Astrocyte (in vitro differentiated cells and primary cell): Measurements from ENCODE around the gene GDF7. TPM values are rescaled to one million over a fixed set of nuclear protein-coding genes. Genes with fewer than 3 reads are reported as not detected.

Experiments used
- DNase-seq: peaks from one replicate; pipeline ENCODE4 v3.0.0-alpha.2; 2010; ENCODE audit warnings: low read depth
- FAIRE-seq: peaks from 2 replicates; lab custom pipeline; 2011; peaks lifted over from hg19 to GRCh38; lab: Jason Lieb, UNC
- H2AFZ ChIP-seq: 2 replicates; pipeline ENCODE4 v1.6.0; 2012; ENCODE audit warnings: low read depth, low read length, inconsistent platforms
- H3K27ac ChIP-seq: 2 replicates; pipeline ENCODE4 v1.5.1; 2011; ENCODE audit warnings: low read depth, low read length, inconsistent platforms
- H3K27me3 ChIP-seq: 2 replicates; pipeline ENCODE4 v1.6.0; 2011; ENCODE audit warnings: low read length, inconsistent platforms; ENCODE audit not compliant: insufficient read depth
- H3K36me3 ChIP-seq: 2 replicates; pipeline ENCODE4 v1.5.1; 2011; ENCODE audit warnings: low read length, inconsistent platforms; ENCODE audit not compliant: insufficient read depth
- H3K4me1 ChIP-seq: 2 replicates; pipeline ENCODE4 v1.5.1; 2011; ENCODE audit warnings: low read length, inconsistent platforms; ENCODE audit not compliant: insufficient read depth
- H3K4me2 ChIP-seq: 2 replicates; pipeline ENCODE4 v1.6.0; 2012; ENCODE audit warnings: low read length, inconsistent platforms
- H3K4me3 ChIP-seq: 2 replicates; pipeline ENCODE4 v1.5.1; 2011; ENCODE audit warnings: low read depth, mild to moderate bottlenecking, low read length, inconsistent platforms; ENCODE audit not compliant: insufficient read depth
- H3K79me2 ChIP-seq: 2 replicates; pipeline ENCODE4 v1.6.0; 2012; ENCODE audit warnings: mild to moderate bottlenecking, low read length, inconsistent platforms; ENCODE audit not compliant: insufficient read depth
- H3K9ac ChIP-seq: 2 replicates; pipeline ENCODE4 v1.6.0; 2012; ENCODE audit warnings: mild to moderate bottlenecking, low read length, inconsistent platforms
- H3K9me3 ChIP-seq: 2 replicates; pipeline ENCODE4 v1.5.1; 2012; ENCODE audit warnings: low read depth, mild to moderate bottlenecking, low read length, inconsistent platforms; ENCODE audit not compliant: insufficient read depth
- H4K20me1 ChIP-seq: 2 replicates; pipeline ENCODE4 v1.6.0; 2012; ENCODE audit warnings: low read length, inconsistent platforms; ENCODE audit not compliant: insufficient read depth
- H3K27ac Mint-ChIP-seq: one replicate; pipeline ENCODE4 v1.8.0; 2021; ENCODE audit warnings: mild to moderate bottlenecking, mixed read lengths; ENCODE audit not compliant: unreplicated experiment
- H3K27me3 Mint-ChIP-seq: one replicate; pipeline ENCODE4 v1.8.0; 2021; ENCODE audit warnings: low read depth, mixed read lengths; ENCODE audit not compliant: unreplicated experiment
- H3K36me3 Mint-ChIP-seq: one replicate; pipeline ENCODE4 v1.8.0; 2021; ENCODE audit warnings: low read depth, mixed read lengths; ENCODE audit not compliant: unreplicated experiment
- H3K4me1 Mint-ChIP-seq: one replicate; pipeline ENCODE4 v1.8.0; 2021; ENCODE audit warnings: low read depth, mixed read lengths; ENCODE audit not compliant: unreplicated experiment
- H3K4me3 Mint-ChIP-seq: one replicate; pipeline ENCODE4 v1.8.0; 2021; ENCODE audit warnings: mild to moderate bottlenecking, moderate library complexity, mixed read lengths; ENCODE audit not compliant: unreplicated experiment
- H3K9me3 Mint-ChIP-seq: one replicate; pipeline ENCODE4 v1.8.0; 2021; ENCODE audit warnings: mild to moderate bottlenecking, mixed read lengths; ENCODE audit not compliant: unreplicated experiment
- CTCF ChIP-seq: IDR thresholded peaks from 2 replicates; pipeline ENCODE4 v1.5.1; 2011; ENCODE audit warnings: low read depth, mild to moderate bottlenecking, inconsistent platforms, low read length, moderate library complexity; ENCODE audit not compliant: insufficient read depth
- EZH2 ChIP-seq: IDR thresholded peaks from 2 replicates; pipeline ENCODE4 v1.6.1; 2012; ENCODE audit warnings: mild to moderate bottlenecking, low read length, inconsistent platforms; ENCODE audit not compliant: insufficient read depth
- total RNA-seq: library from RNA; stranded (reverse); gene quantifications from 2 replicates; pipeline ENCODE4 v1.2.1, GENCODE V29; 2021

The GDF7 gene
- total RNA-seq, 1 donor from 2014 or later: 1.9 TPM

- H3K36me3 ChIP-seq: no peaks in the 10 kb centered on the region
- H3K9me3 ChIP-seq: no peaks in the 10 kb centered on the region
- peaks cover 4% of the 10 kb centered on the region for H3K27me3 ChIP-seq
- H3K4me3 Mint-ChIP-seq: no peak overlapping the region
- H3K4me2 ChIP-seq: no peak overlapping the region
- no peaks in the 10 kb centered on the region for H4K20me1 ChIP-seq
- DNase-seq: no peak
- peaks cover 2% of the 10 kb centered on the region for H3K27me3 Mint-ChIP-seq
- H3K36me3 Mint-ChIP-seq: peaks cover 8% of the 10 kb centered on the region
- FAIRE-seq: no peak
- H3K27ac Mint-ChIP-seq: no peak overlapping the region
- no peaks in the 10 kb centered on the region for H3K9me3 Mint-ChIP-seq
- no peak overlapping the region for H3K27ac ChIP-seq
- H2AFZ ChIP-seq: no peak overlapping the region
- H3K4me1 ChIP-seq: peaks cover 5% of the 10 kb centered on the region
- no peaks in the 10 kb centered on the region for H3K79me2 ChIP-seq
- H3K9ac ChIP-seq: no peak overlapping the region
- peaks cover 5% of the 10 kb centered on the region for H3K4me1 Mint-ChIP-seq
- no peak for TF ChIP-seq EZH2
- TF ChIP-seq CTCF: no peak
- H3K4me3 ChIP-seq: no peak overlapping the region
Measured at GRCh38 chr2:20626698-20627513, 40.0 kb upstream of the GDF7 start.

GRCh38 chr2:20627712-20628380 is 39.1 kb upstream of the GDF7 start:
- no peak overlapping the region for H2AFZ ChIP-seq
- FAIRE-seq: no peak
- no peaks in the 10 kb centered on the region for H3K9me3 Mint-ChIP-seq
- H3K9ac ChIP-seq: no peak overlapping the region
- no peak overlapping the region for H3K27ac Mint-ChIP-seq
- DNase-seq: no peak
- no peaks in the 10 kb centered on the region for H4K20me1 ChIP-seq
- no peaks in the 10 kb centered on the region for H3K79me2 ChIP-seq
- peaks cover 5% of the 10 kb centered on the region for H3K4me1 Mint-ChIP-seq
- no peaks in the 10 kb centered on the region for H3K9me3 ChIP-seq
- no peak overlapping the region for H3K4me2 ChIP-seq
- no peak overlapping the region for H3K4me3 ChIP-seq
- H3K36me3 Mint-ChIP-seq: peaks cover 8% of the 10 kb centered on the region
- TF ChIP-seq EZH2 (no peak), CTCF (no peak)
- no peaks in the 10 kb centered on the region for H3K36me3 ChIP-seq
- peaks cover 5% of the 10 kb centered on the region for H3K4me1 ChIP-seq
- peaks cover 2% of the 10 kb centered on the region for H3K27me3 Mint-ChIP-seq
- H3K27me3 ChIP-seq: peaks cover 4% of the 10 kb centered on the region
- no peak overlapping the region for H3K4me3 Mint-ChIP-seq
- no peak overlapping the region for H3K27ac ChIP-seq
